GM12801 (cell line): ENCODE measurements around the gene POLR2C.

Experiments used
- CTCF ChIP-seq: IDR thresholded peaks from one replicate; pipeline ENCODE4 v1.5.1; 2011; ENCODE audit warnings: control low read depth; ENCODE audit not compliant: insufficient read length; ENCODE audit errors: extremely low read depth

POLR2C gene

DNA sequence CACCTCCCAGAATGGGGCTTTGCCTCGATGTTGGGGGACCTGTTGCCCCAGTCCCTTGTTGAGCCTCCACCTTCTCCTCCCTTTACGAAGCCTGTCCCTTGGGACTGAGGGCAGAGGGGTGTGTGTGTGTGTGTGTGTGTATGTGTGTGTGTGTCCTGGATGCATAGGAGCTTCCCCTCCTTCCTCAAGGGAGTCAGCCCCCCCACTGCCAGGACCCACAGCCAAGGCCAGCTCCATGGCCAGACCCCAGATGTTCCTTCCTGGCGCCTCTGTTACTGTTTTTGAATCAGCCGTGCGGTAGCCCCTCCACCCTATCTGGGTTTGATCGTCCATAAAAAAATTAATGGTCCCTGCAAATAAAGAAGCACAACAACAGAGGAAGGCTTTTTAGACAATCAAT lies 41.5 kb downstream of the POLR2C start:
- no peak for TF ChIP-seq CTCF

- TF ChIP-seq CTCF, result no peak
Observed at GRCh38 chr16:57504491-57504890, 42.0 kb downstream of the POLR2C start.

- no peak for TF ChIP-seq CTCF
Observed at GRCh38 chr16:57505169-57505568, 42.7 kb downstream of the POLR2C start.

DNA sequence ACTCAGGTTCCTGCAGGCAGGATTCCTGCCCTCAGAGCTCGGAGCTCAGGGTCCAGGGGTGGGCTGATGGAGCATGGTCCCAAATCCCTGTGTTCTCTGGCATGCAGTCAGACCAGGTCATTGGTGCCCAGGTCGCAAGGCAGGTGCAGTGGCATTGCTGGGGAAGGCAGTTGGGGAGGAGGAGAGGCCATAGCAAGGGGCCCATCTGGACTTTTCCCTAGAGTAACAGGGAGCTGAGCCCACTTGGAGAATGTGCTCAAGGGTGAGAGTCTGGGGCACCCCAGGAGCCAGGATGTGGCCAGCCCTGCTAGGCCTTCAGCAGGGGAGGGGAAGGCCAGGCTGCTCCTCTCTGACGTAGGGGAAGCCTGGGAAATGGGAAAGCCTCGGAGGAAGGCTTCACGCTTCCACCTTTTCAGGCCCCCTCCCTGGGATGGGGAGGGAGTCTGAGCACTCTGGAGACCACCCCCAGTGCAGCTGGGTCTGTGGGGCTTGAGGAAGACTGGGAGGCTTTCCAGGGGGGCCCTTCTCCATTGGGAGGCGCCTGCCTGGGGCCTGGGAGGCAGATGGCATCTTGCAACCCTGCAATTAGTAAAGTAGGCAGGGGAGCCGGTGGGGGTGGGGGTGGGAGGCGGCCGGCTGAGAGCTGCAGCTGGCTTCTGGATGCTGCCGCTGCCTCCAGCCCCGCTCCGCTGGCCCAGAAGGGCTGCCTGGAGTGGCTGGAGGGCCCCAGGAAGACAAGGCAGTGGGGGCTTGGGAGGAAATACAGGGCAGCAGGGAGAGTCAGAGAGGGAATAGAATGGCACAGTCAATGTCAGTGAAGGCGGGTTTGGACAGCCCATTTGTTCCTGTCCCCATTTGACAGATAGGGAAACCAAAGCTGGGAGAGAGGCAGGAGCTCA lies 44.9 kb downstream of the POLR2C start:
- no peak for TF ChIP-seq CTCF

GRCh38 chr16:57508035-57508425 lies 45.6 kb downstream of the POLR2C start:
- no peak for TF ChIP-seq CTCF

DNA sequence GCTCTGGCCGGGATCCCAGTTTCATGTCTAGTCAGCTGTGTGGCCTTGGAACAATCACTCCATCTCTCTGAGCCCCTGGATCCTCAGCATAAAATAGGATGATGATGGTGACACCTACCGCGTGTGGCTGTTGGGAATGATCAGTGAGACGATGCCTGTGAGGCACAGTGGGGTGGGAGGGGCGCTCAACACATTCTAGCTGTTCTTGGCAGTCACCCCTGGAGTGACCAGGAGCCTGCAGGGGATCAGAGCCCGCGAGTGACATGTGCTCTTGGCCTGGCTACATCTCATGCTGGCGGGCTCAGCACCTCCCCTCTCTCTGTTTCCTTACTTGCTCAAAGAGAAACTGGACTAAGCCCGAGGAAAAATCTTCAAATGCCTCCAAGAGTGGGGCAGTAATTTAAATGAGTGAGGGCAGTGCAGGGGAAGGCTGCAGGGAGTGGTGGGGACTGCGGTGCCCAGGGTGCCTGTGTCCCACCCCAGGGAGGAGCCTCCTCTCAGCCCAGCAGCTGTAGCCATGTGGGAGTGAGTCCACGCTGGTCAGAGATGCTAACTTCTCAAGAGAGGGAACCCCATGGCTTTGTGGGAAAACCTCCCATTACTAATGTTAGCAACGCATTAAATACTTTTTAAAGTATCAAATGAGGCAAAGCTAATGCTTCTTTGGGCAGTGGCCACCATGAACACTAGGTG lies 46.9 kb downstream of the POLR2C start:
- no peak for TF ChIP-seq CTCF

- no peak for TF ChIP-seq CTCF
Observed at GRCh38 chr16:57510016-57510871, 47.8 kb downstream of the POLR2C start.
